ENCODE data around the gene DDX25. TPM values are rescaled to one million over a fixed set of nuclear protein-coding genes. Genes with fewer than 3 reads are reported as not detected.
A peak's percentile ranks its signal among the peaks of the same experiment; 100 is the strongest.

DDX25 gene
- total RNA-seq, 2 donors from 2014 or later: 3.3 to 8.4 TPM

DNA sequence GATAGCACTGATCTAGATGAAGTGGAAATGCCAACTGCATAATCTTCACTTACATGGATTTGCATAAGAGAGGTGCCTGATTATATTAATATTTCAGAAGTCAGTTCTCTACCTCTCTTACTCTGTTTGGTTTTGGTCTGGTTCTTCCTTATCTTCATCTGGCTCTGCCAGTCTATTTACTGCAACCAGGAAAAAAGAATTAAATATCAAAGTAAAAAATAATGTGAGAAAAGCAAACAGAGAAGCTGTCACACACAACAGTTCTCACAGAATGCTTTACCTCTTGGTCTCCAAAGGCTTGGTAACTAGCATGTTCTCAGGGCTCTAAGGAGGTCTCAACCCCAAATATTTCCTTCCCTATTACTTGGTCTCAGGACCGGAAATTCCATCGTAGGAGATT is 48.3 kb downstream of the DDX25 start:
- Mint-ChIP-seq H3K9me3 (no peaks in the 10 kb centered on the region), H3K4me3 (no peak overlapping the region), H3K36me3 (ENCODE audit: low read depth) (no peaks in the 10 kb centered on the region), H3K27ac (no peak overlapping the region), H3K27me3 (ENCODE audit: insufficient read depth) (no peaks in the 10 kb centered on the region), H3K4me1 (peaks cover 4% of the 10 kb centered on the region)
- Histone ChIP-seq H3K9me3 (ENCODE audit: control insufficient read depth, low read length) (no peaks in the 10 kb centered on the region), H3K36me3 (ENCODE audit: control insufficient read depth, insufficient read depth, low read length) (no peaks in the 10 kb centered on the region), H3K9ac (ENCODE audit: extremely low read depth, low read length, poor library complexity, severe bottlenecking) (no peak overlapping the region), H3K27me3 (ENCODE audit: control insufficient read depth, insufficient read depth, low read length, poor library complexity, severe bottlenecking) (no peaks in the 10 kb centered on the region), H3K27ac (ENCODE audit: low read depth, low read length) (no peak overlapping the region), H3K4me3 (ENCODE audit: low read length) (no peak overlapping the region), H3K4me1 (ENCODE audit: control insufficient read depth, insufficient read depth, low read length) (no peaks in the 10 kb centered on the region)
- 90 to 100% methylated on average over 2 of the region's 2 CpGs for WGBS, 2 experiments (ENCODE audit: insufficient coverage in 1 of 2, insufficient read length in 1 of 2)
- DNase-seq: no peak
- TF ChIP-seq, protein P1, sequence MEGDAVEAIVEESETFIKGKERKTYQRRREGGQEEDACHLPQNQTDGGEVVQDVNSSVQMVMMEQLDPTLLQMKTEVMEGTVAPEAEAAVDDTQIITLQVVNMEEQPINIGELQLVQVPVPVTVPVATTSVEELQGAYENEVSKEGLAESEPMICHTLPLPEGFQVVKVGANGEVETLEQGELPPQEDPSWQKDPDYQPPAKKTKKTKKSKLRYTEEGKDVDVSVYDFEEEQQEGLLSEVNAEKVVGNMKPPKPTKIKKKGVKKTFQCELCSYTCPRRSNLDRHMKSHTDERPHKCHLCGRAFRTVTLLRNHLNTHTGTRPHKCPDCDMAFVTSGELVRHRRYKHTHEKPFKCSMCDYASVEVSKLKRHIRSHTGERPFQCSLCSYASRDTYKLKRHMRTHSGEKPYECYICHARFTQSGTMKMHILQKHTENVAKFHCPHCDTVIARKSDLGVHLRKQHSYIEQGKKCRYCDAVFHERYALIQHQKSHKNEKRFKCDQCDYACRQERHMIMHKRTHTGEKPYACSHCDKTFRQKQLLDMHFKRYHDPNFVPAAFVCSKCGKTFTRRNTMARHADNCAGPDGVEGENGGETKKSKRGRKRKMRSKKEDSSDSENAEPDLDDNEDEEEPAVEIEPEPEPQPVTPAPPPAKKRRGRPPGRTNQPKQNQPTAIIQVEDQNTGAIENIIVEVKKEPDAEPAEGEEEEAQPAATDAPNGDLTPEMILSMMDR (conservative IDR thresholded peaks at IDR 0.05): no peak

DNA sequence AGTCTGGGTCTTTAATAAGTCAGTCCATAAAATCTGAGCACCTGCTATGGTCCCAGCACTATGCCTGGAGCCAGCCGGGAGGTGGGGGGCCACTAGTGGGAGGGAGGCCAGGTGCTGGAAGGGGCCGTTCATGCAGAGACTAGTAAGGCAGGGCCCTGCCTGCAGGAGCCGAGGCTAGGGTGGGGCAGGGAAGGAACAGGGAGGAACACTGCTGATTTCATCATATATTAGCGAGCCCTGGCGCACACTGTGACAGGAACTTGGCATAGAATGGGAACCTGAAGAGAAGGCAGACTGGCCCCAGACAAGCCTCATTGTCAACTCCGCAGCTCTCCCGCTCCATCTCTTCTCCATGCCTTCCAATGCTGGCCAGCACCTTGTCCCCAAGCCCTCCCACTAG is 48.7 kb downstream of the DDX25 start:
- H3K4me1 Mint-ChIP-seq: peaks cover 4% of the 10 kb centered on the region
- no peak for DNase-seq
- H3K4me3 ChIP-seq (ENCODE audit: low read length): no peak overlapping the region
- H3K27ac ChIP-seq (ENCODE audit: low read depth, low read length): no peak overlapping the region
- TF ChIP-seq, protein P1 (conservative IDR thresholded peaks at IDR 0.05): no peak
- H3K4me3 Mint-ChIP-seq: no peak overlapping the region
- H3K36me3 ChIP-seq (ENCODE audit: control insufficient read depth, insufficient read depth, low read length): no peaks in the 10 kb centered on the region
- WGBS, 2 experiments (ENCODE audit: insufficient coverage in 1 of 2, insufficient read length in 1 of 2): 89 to 94% methylated on average over 6 to 7 of the region's 7 CpGs
- H3K4me1 ChIP-seq (ENCODE audit: control insufficient read depth, insufficient read depth, low read length): no peaks in the 10 kb centered on the region
- H3K27ac Mint-ChIP-seq: no peak overlapping the region
- no peaks in the 10 kb centered on the region for H3K27me3 ChIP-seq (ENCODE audit: control insufficient read depth, insufficient read depth, low read length, poor library complexity, severe bottlenecking)
- H3K9ac ChIP-seq (ENCODE audit: extremely low read depth, low read length, poor library complexity, severe bottlenecking): no peak overlapping the region
- H3K9me3 Mint-ChIP-seq: no peaks in the 10 kb centered on the region
- no peaks in the 10 kb centered on the region for H3K9me3 ChIP-seq (ENCODE audit: control insufficient read depth, low read length)
- H3K36me3 Mint-ChIP-seq (ENCODE audit: low read depth): no peaks in the 10 kb centered on the region
- no peaks in the 10 kb centered on the region for H3K27me3 Mint-ChIP-seq (ENCODE audit: insufficient read depth)

- WGBS, 2 experiments (ENCODE audit: insufficient coverage in 1 of 2, insufficient read length in 1 of 2): 91 to 93% methylated on average over 13 to 20 of the region's 20 CpGs
- TF ChIP-seq, protein P1 (conservative IDR thresholded peaks at IDR 0.05): no peak
Measured at GRCh38 chr11:125953401-125953935, 49.2 kb downstream of the DDX25 start.

More at GRCh38 chr11:125953401-125953935, 49.2 kb downstream of the DDX25 start:
- H3K9me3 Mint-ChIP-seq: no peaks in the 10 kb centered on the region
- no peaks in the 10 kb centered on the region for H3K36me3 ChIP-seq (ENCODE audit: control insufficient read depth, insufficient read depth, low read length)
- H3K27me3 ChIP-seq (ENCODE audit: control insufficient read depth, insufficient read depth, low read length, poor library complexity, severe bottlenecking): no peaks in the 10 kb centered on the region
- H3K9ac ChIP-seq (ENCODE audit: extremely low read depth, low read length, poor library complexity, severe bottlenecking): no peak overlapping the region
- H3K4me3 ChIP-seq (ENCODE audit: low read length): no peak overlapping the region
- no peaks in the 10 kb centered on the region for H3K27me3 Mint-ChIP-seq (ENCODE audit: insufficient read depth)
- no peak overlapping the region for H3K4me3 Mint-ChIP-seq
- H3K4me1 ChIP-seq (ENCODE audit: control insufficient read depth, insufficient read depth, low read length): no peaks in the 10 kb centered on the region
- no peaks in the 10 kb centered on the region for H3K9me3 ChIP-seq (ENCODE audit: control insufficient read depth, low read length)
- no peak for DNase-seq
- peak overlapping the region; percentile 38 for H3K27ac ChIP-seq (ENCODE audit: low read depth, low read length)
- H3K36me3 Mint-ChIP-seq (ENCODE audit: low read depth): no peaks in the 10 kb centered on the region
- peaks cover 4% of the 10 kb centered on the region for H3K4me1 Mint-ChIP-seq
- no peak overlapping the region for H3K27ac Mint-ChIP-seq
